GM12878 (cell line): ENCODE data around the gene CHP1. TPM values are rescaled to one million over a fixed set of nuclear protein-coding genes. Genes with fewer than 3 reads are reported as not detected.

ENCODE experiments used
- ATAC-seq: fragments of 200-7000 bp; cut with Tn5 transposase; 3 replicates; pipeline ENCODE4 v1.9.1; 2020; ENCODE audit warnings: mild to moderate bottlenecking, moderate library complexity
- BruUV-seq: library from RNA; stranded (reverse); fragments of 400-500 nt; replicated peaks from 2 replicates; lab custom pipeline; 2021; lab: Mats Ljungman, UMichigan
- CTCF ChIA-PET: fragments of 300-600 bp; sonication (Branson Sonifier 250); formaldehyde crosslinking; extraction: SDS; loops from one replicate; lab custom pipeline; 2021; ENCODE audit warnings: inconsistent platforms; lab: Yijun Ruan, JAX
- POLR2A ChIA-PET: fragments of 350-600 bp; formaldehyde crosslinking; extraction: SDS; loops from one replicate; lab custom pipeline; 2021; ENCODE audit warnings: inconsistent platforms; lab: Charles Lee
- RAD21 ChIA-PET: fragments of 300-600 bp; sonication (Branson Sonifier 250); formaldehyde crosslinking; loops from one replicate; lab custom pipeline; 2023; ENCODE audit warnings: antibody characterized with exemption; ENCODE audit not compliant: unreplicated experiment; lab: Charles Lee
- SMC1A ChIA-PET: fragments of 300-600 bp; sonication (Branson Sonifier 250); formaldehyde crosslinking; loops from one replicate; lab custom pipeline; 2023; ENCODE audit not compliant: unreplicated experiment, uncharacterized antibody; lab: Charles Lee
- DNase-seq: peaks from one replicate; pipeline ENCODE4 v3.0.0-alpha.2; 2011; ENCODE audit warnings: low read depth, low spot score
- FAIRE-seq: peaks from 3 replicates; lab custom pipeline; 2011; peaks lifted over from hg19 to GRCh38; lab: Jason Lieb, UNC
- H2AFZ ChIP-seq: 2 replicates; pipeline ENCODE4 v1.6.0; 2011; ENCODE audit warnings: low read depth, low read length, control low read depth; ENCODE audit not compliant: control insufficient read depth
- H3K27ac ChIP-seq: 2 replicates; pipeline ENCODE4 v1.5.1; 2011; ENCODE audit warnings: control low read depth; ENCODE audit not compliant: control insufficient read depth, insufficient read depth
- H3K27me3 ChIP-seq, 2 experiments: replicated peaks in 1 of 2; 2 replicates each; pipeline versions ENCODE4 v1.6.0 to v1.6.1; 2011; ENCODE audit warnings: low read length in 1 of 2; ENCODE audit not compliant: control insufficient read depth in 2 of 2, insufficient read depth in 2 of 2
- H3K36me3 ChIP-seq, 2 experiments: 2 replicates each; pipeline ENCODE4 v1.5.1; 2011; ENCODE audit warnings: low read length in 1 of 2; ENCODE audit not compliant: control insufficient read depth in 2 of 2, insufficient read depth in 2 of 2
- H3K4me1 ChIP-seq: 2 replicates; pipeline ENCODE4 v1.6.1; 2011; ENCODE audit warnings: mild to moderate bottlenecking, low read length, moderate library complexity, mixed read lengths; ENCODE audit not compliant: control insufficient read depth, insufficient read depth
- H3K4me2 ChIP-seq: 2 replicates; pipeline ENCODE4 v1.6.0; 2011; ENCODE audit warnings: control low read depth; ENCODE audit not compliant: control insufficient read depth, insufficient read depth
- H3K4me3 ChIP-seq: fragments of 200-600 bp; sonication (generic); 2 replicates; pipeline ENCODE4 v1.5.1; 2016
- H3K79me2 ChIP-seq: 2 replicates; pipeline ENCODE4 v1.6.0; 2011; ENCODE audit warnings: low read length; ENCODE audit not compliant: control insufficient read depth, insufficient read depth
- H3K9ac ChIP-seq: 2 replicates; pipeline ENCODE4 v1.8.0; 2011; ENCODE audit warnings: low read length, control low read depth, mixed read lengths; ENCODE audit not compliant: control insufficient read depth, insufficient read depth
- H3K9me3 ChIP-seq: replicated peaks from 3 replicates; pipeline ENCODE4 v1.5.1; 2011; ENCODE audit warnings: mild to moderate bottlenecking, low read length; ENCODE audit not compliant: control insufficient read depth, insufficient read depth
- H4K20me1 ChIP-seq: 2 replicates; pipeline ENCODE4 v1.6.0; 2011; ENCODE audit not compliant: control insufficient read depth, insufficient read depth
- ASH2L ChIP-seq: fragments of 300-600, 200-600 bp; sonication (generic); IDR thresholded peaks from 2 replicates; pipeline ENCODE4 v1.6.1; 2017; ENCODE audit warnings: low read depth, mild to moderate bottlenecking, borderline replicate concordance
- CHD1 ChIP-seq: IDR thresholded peaks from 2 replicates; pipeline ENCODE4 v1.6.1; 2012; ENCODE audit warnings: low read depth, low read length, improper control_type of control experiment
- NR2C1 ChIP-seq: fragments of 450-650 bp; IDR thresholded peaks from 2 replicates; pipeline ENCODE4 v1.6.1; 2017; ENCODE audit warnings: antibody characterized with exemption, mild to moderate bottlenecking, moderate library complexity
- PAX8 ChIP-seq: fragments of 450-650 bp; IDR thresholded peaks from 2 replicates; pipeline ENCODE4 v1.6.1; 2017; ENCODE audit warnings: mild to moderate bottlenecking, moderate library complexity
- RAD51 ChIP-seq: fragments of 450-650 bp; IDR thresholded peaks from 2 replicates; pipeline ENCODE4 v1.6.1; 2016; ENCODE audit warnings: moderate library complexity, mild to moderate bottlenecking, inconsistent platforms
- RELB ChIP-seq: fragments of 450-650 bp; IDR thresholded peaks from 2 replicates; pipeline ENCODE4 v1.6.1; 2017; ENCODE audit warnings: low read depth, mild to moderate bottlenecking, moderate library complexity
- STAT3 ChIP-seq: IDR thresholded peaks from 2 replicates; pipeline ENCODE4 v1.6.1; 2011; ENCODE audit warnings: low read depth, low read length, improper control_type of control experiment
- WGBS: methylation state at CpG from one replicate; pipeline ENCODE4 v1.1.6; 2016; ENCODE audit warnings: low lambda C conversion rate; ENCODE audit not compliant: insufficient replicate concordance, insufficient coverage; ENCODE audit errors: missing lambda C conversion rate; 5-methylcytosine and 5-hydroxymethylcytosine counted together
- in situ Hi-C: fragments of 300-500 bp; cut with MboI; formaldehyde crosslinking; loops from 9 replicates; pipeline ENCODE4 v1.14.3; 2018; ENCODE audit warnings: mixed read lengths
- intact Hi-C: fragments of 100-400 bp; cut with micrococcal nuclease; formaldehyde crosslinking; loops from one replicate; pipeline ENCODE4 v1.14.2; 2022; ENCODE audit not compliant: unreplicated experiment
- polyA plus RNA-seq, 11 experiments: library from polyadenylated mRNA; depleted of rRNA in 4 of 11; unstranded in 6 of 11; stranded (reverse) in 5 of 11; fragments of >200 nt; fragmentation: Nextera tagmentation in 4 of 11; fragmentation: Illumina TruSeq in 1 of 11; extraction: Ambion mirVana in 4 of 11; extraction: Trizol in 1 of 11; gene quantifications; 1 replicate in 1 of 11; 2 replicates in 10 of 11; pipeline versions ENCODE4 v1.2.1 to v1.2.3, GENCODE V29; 2011 to 2016; ENCODE audit warnings: inconsistent platforms in 2 of 11, missing spikeins in 2 of 11, low read depth in 1 of 11
- total RNA-seq, 4 experiments: library from RNA; depleted of rRNA in 3 of 4; stranded (reverse); fragments of >200 nt in 3 of 4; fragmentation: Illumina TruSeq in 1 of 4; extraction: Trizol in 1 of 4; gene quantifications; 2 replicates each; pipeline versions ENCODE4 v1.2.1 to v1.2.3, GENCODE V29; 2013 to 2021
- TF ChIP-seq, protein P1 (sequence below): IDR thresholded peaks from 2 replicates; pipeline ENCODE4 v1.6.1; 2011; ENCODE audit warnings: low read depth, mild to moderate bottlenecking, low read length, moderate library complexity, borderline replicate concordance; ENCODE audit errors: extremely low read depth

CHP1 gene
- total and polyA plus RNA-seq, 10 of the 15 experiments (the other 5 are each of a cell fraction or from before 2014, with no cell fraction given) = 25.7 to 45.9 (median 39.1) TPM

- no peak for DNase-seq
- Histone ChIP-seq H2AFZ (no peak overlapping the region), H4K20me1 (no peaks in the 10 kb centered on the region), H3K27ac (no peak overlapping the region), H3K4me1 (peaks cover 10% of the 10 kb centered on the region), H3K9me3 (no peaks in the 10 kb centered on the region), H3K36me3 (no peaks in the 10 kb centered on the region; a peak in 1 of 4 replicates), H3K4me3 (no peak overlapping the region), H3K79me2 (no peaks in the 10 kb centered on the region), H3K27me3 (no peaks in the 10 kb centered on the region), H3K4me2 (no peak overlapping the region), H3K9ac (no peak overlapping the region)
- BruUV-seq = no TSS peak
- intact Hi-C loops = no loop called here
- no peak for ATAC-seq
- RAD21 ChIA-PET = no interaction called here
- POLR2A ChIA-PET = interaction anchor here (0.9 kb wide), 1 partner anchor 154 kb away, joined by 4 read pairs; no protein-coding TSS in a partner anchor
- TF ChIP-seq RAD51 (no peak), PAX8 (no peak), NR2C1 (no peak), RELB (no peak), STAT3 (no peak), CHD1 (no peak), ASH2L (no peak)
- TF ChIP-seq, protein P1, sequence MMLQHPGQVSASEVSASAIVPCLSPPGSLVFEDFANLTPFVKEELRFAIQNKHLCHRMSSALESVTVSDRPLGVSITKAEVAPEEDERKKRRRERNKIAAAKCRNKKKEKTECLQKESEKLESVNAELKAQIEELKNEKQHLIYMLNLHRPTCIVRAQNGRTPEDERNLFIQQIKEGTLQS = no peak
- CTCF ChIA-PET = interaction anchor here (0.6 kb wide), 1 partner anchor 12 kb away, joined by 3 read pairs; no protein-coding TSS in a partner anchor
- in situ Hi-C loops = no loop called here
- SMC1A ChIA-PET = no interaction called here
- no peak for FAIRE-seq
- 93% methylated on average over 6 of the region's 6 CpGs for WGBS
These were observed 32.9 kb downstream of the CHP1 start for GRCh38 chr15:41263891-41264351.
